GM23338 (cell line): Measurements from ENCODE around the gene ZNF496. TPM values are rescaled to one million over a fixed set of nuclear protein-coding genes. Genes with fewer than 3 reads are reported as not detected.
"Not testable (repeated sequence)": the region's sequence is repeated elsewhere in the genome, so short reads cannot be mapped to it uniquely, and the experiment has no call there.

Experiments used
- ATAC-seq: fragments of 200-7000 bp; cut with Tn5 transposase; 3 replicates; pipeline ENCODE4 v1.9.1; 2020
- DNase-seq: peaks from one replicate; pipeline ENCODE4 v3.0.0-alpha.2; 2015; ENCODE audit warnings: low spot score
- H2AFZ ChIP-seq: fragments of 200-600 bp; sonication (generic); 2 replicates; pipeline ENCODE4 v1.8.0; 2016; ENCODE audit warnings: antibody characterized with exemption, mild to moderate bottlenecking, moderate library complexity
- H3F3A ChIP-seq: fragments of 200-600 bp; sonication (generic); replicated peaks from 2 replicates; pipeline ENCODE4 v1.8.0; 2017; ENCODE audit warnings: antibody characterized with exemption, mixed run types, low read depth
- H3K27ac ChIP-seq: fragments of 200-600 bp; sonication (generic); 2 replicates; pipeline ENCODE4 v1.6.1; 2016; ENCODE audit warnings: low read depth
- H3K27me3 ChIP-seq: fragments of 200-600 bp; sonication (generic); 2 replicates; pipeline ENCODE4 v1.8.0; 2016; ENCODE audit warnings: mild to moderate bottlenecking, mixed run types, moderate library complexity; ENCODE audit not compliant: insufficient read depth
- H3K36me3 ChIP-seq: fragments of 200-600 bp; sonication (generic); 2 replicates; pipeline ENCODE4 v1.8.0; 2016; ENCODE audit warnings: mild to moderate bottlenecking; ENCODE audit not compliant: insufficient read depth
- H3K4me1 ChIP-seq: fragments of 200-600 bp; sonication (generic); 2 replicates; pipeline ENCODE4 v1.8.0; 2016; ENCODE audit warnings: mild to moderate bottlenecking, moderate library complexity; ENCODE audit not compliant: insufficient read depth
- H3K4me2 ChIP-seq: fragments of 200-600 bp; sonication (generic); 2 replicates; pipeline ENCODE4 v1.7.1; 2017; ENCODE audit warnings: mixed run types
- H3K4me3 ChIP-seq: fragments of 200-600 bp; sonication (generic); 2 replicates; pipeline ENCODE4 v1.6.1; 2016; ENCODE audit warnings: mixed run types
- H3K79me2 ChIP-seq: fragments of 200-600 bp; sonication (generic); replicated peaks from 2 replicates; pipeline ENCODE4 v1.8.0; 2017; ENCODE audit warnings: mild to moderate bottlenecking; ENCODE audit not compliant: insufficient read depth
- H3K9me2 ChIP-seq: fragments of 200-600 bp; sonication (generic); 2 replicates; pipeline ENCODE4 v1.8.0; 2017; ENCODE audit not compliant: insufficient read depth
- H4K20me1 ChIP-seq: fragments of 200-600 bp; sonication (generic); replicated peaks from 2 replicates; pipeline ENCODE4 v1.8.0; 2017; ENCODE audit warnings: mild to moderate bottlenecking; ENCODE audit not compliant: insufficient read depth
- H3K27ac Mint-ChIP-seq: 2 replicates; pipeline ENCODE4 v1.8.0; 2020; ENCODE audit warnings: inconsistent platforms, mild to moderate bottlenecking, moderate library complexity, mixed read lengths
- H3K27me3 Mint-ChIP-seq: 3 replicates; pipeline ENCODE4 v1.8.0; 2022; ENCODE audit warnings: low read depth, mild to moderate bottlenecking, moderate library complexity, mixed read lengths, inconsistent platforms; ENCODE audit not compliant: insufficient read depth, poor library complexity
- H3K36me3 Mint-ChIP-seq: 3 replicates; pipeline ENCODE4 v1.8.0; 2021; ENCODE audit warnings: low read depth, mild to moderate bottlenecking, inconsistent platforms, moderate library complexity, mixed read lengths
- H3K4me1 Mint-ChIP-seq: 3 replicates; pipeline ENCODE4 v1.8.0; 2020; ENCODE audit warnings: mild to moderate bottlenecking, inconsistent platforms, mixed read lengths
- H3K4me3 Mint-ChIP-seq: 3 replicates; pipeline ENCODE4 v1.8.0; 2021; ENCODE audit warnings: moderate library complexity, mild to moderate bottlenecking, inconsistent platforms, mixed read lengths
- H3K9me3 Mint-ChIP-seq: 3 replicates; pipeline ENCODE4 v1.8.0; 2020; ENCODE audit warnings: moderate library complexity, mild to moderate bottlenecking, inconsistent platforms, mixed read lengths
- CREB1 ChIP-seq: fragments of 250-450 bp; sonication (Bioruptor Pico); IDR thresholded peaks from 2 replicates; pipeline ENCODE4 v1.5.0; 2020; ENCODE audit warnings: low read depth, mild to moderate bottlenecking, moderate library complexity
- EZH2 ChIP-seq: fragments of 200-600 bp; sonication (generic); IDR thresholded peaks from one replicate; pipeline ENCODE4 v1.8.0; 2017; ENCODE audit warnings: antibody characterized with exemption, mild to moderate bottlenecking, low read depth; ENCODE audit not compliant: unreplicated experiment
- EZH2phosphoT487 ChIP-seq: fragments of 200-600 bp; sonication (generic); IDR thresholded peaks from one replicate; pipeline ENCODE4 v1.8.1; 2018; ENCODE audit warnings: antibody characterized with exemption; ENCODE audit not compliant: unreplicated experiment
- NANOG ChIP-seq: IDR thresholded peaks from 2 replicates; pipeline ENCODE4 v1.6.1; 2016; ENCODE audit warnings: antibody characterized with exemption, borderline replicate concordance
- POLR2AphosphoS5 ChIP-seq: IDR thresholded peaks from 2 replicates; pipeline ENCODE4 v1.6.1; 2016; ENCODE audit warnings: antibody characterized with exemption, low read depth
- REST ChIP-seq: IDR thresholded peaks from one replicate; pipeline ENCODE4 v1.6.1; 2018; ENCODE audit warnings: antibody characterized with exemption; ENCODE audit not compliant: unreplicated experiment
- ZNF331 ChIP-seq: fragments of 250-450 bp; sonication (Bioruptor Pico); IDR thresholded peaks from 2 replicates; pipeline ENCODE4 v1.5.0; 2020; ENCODE audit warnings: low read depth, mild to moderate bottlenecking, moderate library complexity
- polyA plus RNA-seq: library from polyadenylated mRNA; unstranded; fragments of >200 nt; fragmentation: Nextera tagmentation; extraction: Ambion mirVana; gene quantifications from 2 replicates; pipeline ENCODE4 v1.2.1, GENCODE V29; 2016
- total RNA-seq: library from RNA; depleted of rRNA; stranded (reverse); fragments of >200 nt; shearing (Covaris generic); gene quantifications from 2 replicates; pipeline ENCODE4 v1.2.3, GENCODE V29; 2014

ZNF496 gene
- total and polyA plus RNA-seq, 2 experiments from 2014 or later, result 22.0 to 127 TPM

DNA sequence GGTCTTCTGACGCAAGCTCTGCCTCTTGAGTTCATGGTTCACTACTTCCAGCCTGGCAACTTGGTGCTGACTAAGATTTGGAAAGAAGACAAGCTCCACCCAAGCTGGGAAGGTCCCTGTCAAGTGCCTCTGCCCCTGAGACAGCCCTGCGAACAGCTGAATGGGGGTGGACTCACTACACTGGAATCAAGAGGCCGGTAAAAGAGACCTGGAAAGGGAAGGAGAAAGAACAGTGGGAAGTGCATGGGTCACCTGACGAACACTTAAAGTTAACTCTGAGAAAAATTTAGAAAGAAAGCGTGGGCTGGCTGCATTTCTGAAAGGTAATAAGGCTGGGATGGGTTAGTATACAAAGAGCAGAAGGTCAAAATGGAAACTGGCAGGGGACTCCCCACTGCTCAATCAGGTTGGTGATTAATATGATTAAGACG lies 26.1 kb upstream of the ZNF496 start:
- no peak overlapping the region for H3K4me3 Mint-ChIP-seq
- peaks cover 18% of the 10 kb centered on the region for H3K4me1 ChIP-seq
- H3K4me1 Mint-ChIP-seq, result peaks cover 30% of the 10 kb centered on the region
- DNase-seq, result no peak
- H3K27me3 ChIP-seq, result no peaks in the 10 kb centered on the region
- no peak for TF ChIP-seq NANOG
- TF ChIP-seq POLR2AphosphoS5, result no peak
- TF ChIP-seq EZH2phosphoT487, result no peak
- no peak for TF ChIP-seq EZH2
- no peak for TF ChIP-seq REST
- no peak for TF ChIP-seq CREB1 (CRISPR knock-in tag)
- no peaks in the 10 kb centered on the region for H3K9me2 ChIP-seq
- no peaks in the 10 kb centered on the region for H3K36me3 ChIP-seq
- H3K4me3 ChIP-seq, result no peak overlapping the region
- no peak for ATAC-seq
- H3K4me2 ChIP-seq, result no peak overlapping the region
- no peak overlapping the region for H3K27ac ChIP-seq
- H3F3A ChIP-seq, result no peaks in the 10 kb centered on the region
- peaks cover 6% of the 10 kb centered on the region for H3K27me3 Mint-ChIP-seq
- no peak overlapping the region for H3K27ac Mint-ChIP-seq
- H2AFZ ChIP-seq, result no peak overlapping the region
- H3K36me3 Mint-ChIP-seq, result peaks cover 5% of the 10 kb centered on the region; the same call in 1 of the 3 replicates
- peaks cover 8% of the 10 kb centered on the region for H3K9me3 Mint-ChIP-seq
- no peaks in the 10 kb centered on the region for H3K79me2 ChIP-seq
- H4K20me1 ChIP-seq, result no peaks in the 10 kb centered on the region

DNA sequence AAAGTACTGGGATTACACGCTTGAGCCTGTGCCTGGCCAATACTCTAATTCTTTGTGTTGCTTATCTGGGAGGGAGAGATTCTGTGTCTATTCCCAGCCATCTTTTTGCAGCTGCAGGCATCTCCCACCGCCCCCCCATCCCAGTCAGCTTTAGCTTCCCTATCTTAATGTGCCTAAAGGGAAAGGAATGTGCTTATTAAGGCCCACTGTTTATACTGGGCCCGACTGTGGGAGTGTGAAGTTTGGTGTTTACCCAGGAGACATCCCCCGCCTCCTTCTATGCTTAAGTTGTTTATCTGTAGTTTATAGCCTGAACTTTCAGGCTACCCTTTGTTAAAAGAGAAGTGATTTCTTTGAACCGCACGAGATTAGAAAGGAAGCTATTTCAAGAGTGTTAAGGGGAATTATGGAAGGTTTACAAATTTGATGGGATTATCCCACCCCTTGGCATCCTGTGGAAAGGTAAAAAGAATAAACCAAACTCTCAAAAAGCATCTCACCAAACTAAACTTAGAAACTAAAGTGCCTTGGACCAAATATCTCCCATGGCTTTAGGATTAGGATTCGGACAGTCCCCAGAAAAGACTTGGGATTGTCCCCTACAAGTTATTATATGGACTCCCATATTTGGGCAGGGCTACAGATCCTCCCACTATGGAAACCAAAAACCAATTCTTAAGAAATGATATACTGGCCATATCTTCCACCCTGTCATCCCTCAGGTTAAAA lies 25.5 kb upstream of the ZNF496 start:
- Histone ChIP-seq H3K9me2 (no peaks in the 10 kb centered on the region), H3K4me1 (peaks cover 18% of the 10 kb centered on the region), H4K20me1 (no peaks in the 10 kb centered on the region), H3K4me2 (no peak overlapping the region), H2AFZ (no peak overlapping the region), H3K36me3 (no peaks in the 10 kb centered on the region), H3K27ac (no peak overlapping the region), H3K27me3 (no peaks in the 10 kb centered on the region), H3K4me3 (no peak overlapping the region), H3K79me2 (no peaks in the 10 kb centered on the region), H3F3A (no peaks in the 10 kb centered on the region)
- peaks cover 14% of the 10 kb centered on the region for H3K9me3 Mint-ChIP-seq
- peaks cover 8% of the 10 kb centered on the region for H3K27me3 Mint-ChIP-seq
- ATAC-seq (peak; percentile 55), DNase-seq (peak; percentile 37)
- H3K27ac Mint-ChIP-seq, result no peak overlapping the region
- H3K4me1 Mint-ChIP-seq, result peaks cover 30% of the 10 kb centered on the region
- no peak overlapping the region for H3K4me3 Mint-ChIP-seq
- peaks cover 11% of the 10 kb centered on the region; the same call in 2 of the 3 replicates for H3K36me3 Mint-ChIP-seq
- no peak for TF ChIP-seq ZNF331

DNA sequence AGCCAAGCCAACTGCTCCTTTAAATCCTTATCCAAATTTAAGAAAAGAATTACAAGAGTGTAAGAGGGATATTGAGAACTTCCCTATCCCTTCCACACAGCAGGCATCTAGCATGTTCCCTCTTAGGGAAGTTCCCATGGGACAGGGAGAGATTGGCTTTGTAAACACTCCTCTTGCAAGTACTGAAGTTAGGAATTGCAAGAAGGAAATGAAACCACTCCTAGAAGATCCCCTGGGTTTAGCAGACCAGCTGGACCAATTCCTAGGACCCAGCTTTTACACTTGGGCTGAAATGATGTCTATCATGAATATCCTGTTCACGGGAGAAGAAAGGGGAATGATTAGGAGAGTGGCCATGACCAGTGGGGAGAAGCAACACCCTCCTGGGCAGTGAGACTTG lies 23.5 kb upstream of the ZNF496 start:
- not testable (repeated sequence) for H3K4me2 ChIP-seq, H4K20me1 ChIP-seq, H3K36me3 ChIP-seq, DNase-seq, H3K27ac Mint-ChIP-seq, H3F3A ChIP-seq, H3K9me2 ChIP-seq, H3K27me3 ChIP-seq, ATAC-seq, H2AFZ ChIP-seq, H3K4me1 ChIP-seq, H3K4me3 ChIP-seq, H3K79me2 ChIP-seq, H3K4me3 Mint-ChIP-seq, H3K27me3 Mint-ChIP-seq, H3K27ac ChIP-seq
- Mint-ChIP-seq H3K9me3 (peaks cover 21% of the 10 kb centered on the region), H3K4me1 (peaks cover 16% of the 10 kb centered on the region), H3K36me3 (peaks cover 16% of the 10 kb centered on the region; the same call in 2 of the 3 replicates)
